WTC11 (cell line): Measurements from ENCODE around the gene EEF2. TPM values are rescaled to one million over a fixed set of nuclear protein-coding genes. Genes with fewer than 3 reads are reported as not detected.
A peak's percentile ranks its signal among the peaks of the same experiment; 100 is the strongest.

Experiments used
- CBFB ChIP-seq: sonication (generic); formaldehyde crosslinking; IDR thresholded peaks from 2 replicates; pipeline ENCODE4 v1.8.1; 2022; ENCODE audit warnings: mild to moderate bottlenecking, low read depth, missing genetic modification reagents
- ELF4 ChIP-seq: sonication (generic); formaldehyde crosslinking; IDR thresholded peaks from 2 replicates; pipeline ENCODE4 v1.8.1; 2022; ENCODE audit warnings: low read depth, mild to moderate bottlenecking, moderate library complexity, missing genetic modification reagents
- ESRRA ChIP-seq: sonication (generic); formaldehyde crosslinking; IDR thresholded peaks from 2 replicates; pipeline ENCODE4 v1.8.1; 2022; ENCODE audit warnings: mild to moderate bottlenecking, missing genetic modification reagents, borderline replicate concordance
- ETV6 ChIP-seq: sonication (generic); formaldehyde crosslinking; IDR thresholded peaks from 2 replicates; pipeline ENCODE4 v1.8.1; 2022; ENCODE audit warnings: mild to moderate bottlenecking, missing genetic modification reagents
- GTF2I ChIP-seq: fragments of 250-450 bp; sonication (Bioruptor Pico); conservative IDR thresholded peaks from 2 replicates; pipeline ENCODE4 v1.4.0; 2021; ENCODE audit warnings: mild to moderate bottlenecking
- JUN ChIP-seq: sonication (generic); formaldehyde crosslinking; IDR thresholded peaks from 2 replicates; pipeline ENCODE4 v1.8.0; 2023; ENCODE audit warnings: mild to moderate bottlenecking, missing genetic modification reagents
- MXD4 ChIP-seq: fragments of 250-450 bp; sonication (Bioruptor Pico); IDR thresholded peaks from 2 replicates; pipeline ENCODE4 v1.8.0; 2021; ENCODE audit warnings: mild to moderate bottlenecking, moderate library complexity, borderline replicate concordance
- NFYB ChIP-seq: sonication (generic); formaldehyde crosslinking; conservative IDR thresholded peaks from 2 replicates; pipeline ENCODE4 v1.8.0; 2022; ENCODE audit warnings: low read depth, missing genetic modification reagents
- OVOL2 ChIP-seq: fragments of 250-450 bp; sonication (Bioruptor Pico); IDR thresholded peaks from 2 replicates; pipeline ENCODE4 v1.9.0; 2021; ENCODE audit warnings: mild to moderate bottlenecking, borderline replicate concordance
- SMAD3 ChIP-seq: sonication (generic); formaldehyde crosslinking; IDR thresholded peaks from 2 replicates; pipeline ENCODE4 v1.8.0; 2022; ENCODE audit warnings: missing genetic modification reagents, mild to moderate bottlenecking, borderline replicate concordance
- SMAD4 ChIP-seq: sonication (generic); formaldehyde crosslinking; IDR thresholded peaks from 2 replicates; pipeline ENCODE4 v1.8.0; 2022; ENCODE audit warnings: mild to moderate bottlenecking, missing genetic modification reagents
- SOX15 ChIP-seq: fragments of 250-450 bp; sonication (Bioruptor Pico); IDR thresholded peaks from 2 replicates; pipeline ENCODE4 v1.9.0; 2021; ENCODE audit warnings: mild to moderate bottlenecking
- SP1 ChIP-seq: sonication (generic); formaldehyde crosslinking; conservative IDR thresholded peaks from 2 replicates; pipeline ENCODE4 v1.8.1; 2022; ENCODE audit warnings: missing genetic modification reagents
- TCF7 ChIP-seq: sonication (generic); formaldehyde crosslinking; IDR thresholded peaks from 2 replicates; pipeline ENCODE4 v1.8.0; 2022; ENCODE audit warnings: mild to moderate bottlenecking, low read depth, missing genetic modification reagents, moderate library complexity
- TP53 ChIP-seq: sonication (generic); formaldehyde crosslinking; IDR thresholded peaks from 2 replicates; pipeline ENCODE4 v1.8.1; 2023; ENCODE audit warnings: mild to moderate bottlenecking, missing genetic modification reagents
- ZBTB21 ChIP-seq: sonication (generic); formaldehyde crosslinking; IDR thresholded peaks from 2 replicates; pipeline ENCODE4 v1.8.1; 2023; ENCODE audit warnings: mild to moderate bottlenecking, missing genetic modification reagents, borderline replicate concordance
- ZNF121 ChIP-seq: sonication (generic); formaldehyde crosslinking; IDR thresholded peaks from 2 replicates; pipeline ENCODE4 v1.8.0; 2023; ENCODE audit warnings: missing genetic modification reagents
- ZNF138 ChIP-seq: sonication (generic); formaldehyde crosslinking; conservative IDR thresholded peaks from 2 replicates; pipeline ENCODE4 v1.8.1; 2022; ENCODE audit warnings: mild to moderate bottlenecking, moderate library complexity, missing genetic modification reagents
- ZNF396 ChIP-seq: fragments of 250-450 bp; sonication (Bioruptor Pico); IDR thresholded peaks from 2 replicates; pipeline ENCODE4 v1.8.0; 2021; ENCODE audit warnings: mild to moderate bottlenecking, moderate library complexity, borderline replicate concordance
- ZNF416 ChIP-seq: fragments of 250-450 bp; sonication (Bioruptor Pico); IDR thresholded peaks from 2 replicates; pipeline ENCODE4 v1.9.0; 2021; ENCODE audit warnings: mild to moderate bottlenecking, inconsistent platforms
- ZNF671 ChIP-seq: fragments of 250-450 bp; sonication (Bioruptor Pico); IDR thresholded peaks from 2 replicates; pipeline ENCODE4 v1.8.0; 2021; ENCODE audit warnings: mild to moderate bottlenecking
- total RNA-seq: library from RNA; stranded (reverse); gene quantifications from 3 replicates; pipeline ENCODE4 v1.2.3, GENCODE V29; 2021
- TF ChIP-seq, protein P1 (sequence below): sonication (generic); formaldehyde crosslinking; IDR thresholded peaks from 2 replicates; pipeline ENCODE4 v1.8.1; 2022; ENCODE audit warnings: low read depth, missing genetic modification reagents, borderline replicate concordance
- TF ChIP-seq, protein P2 (sequence below): sonication (generic); formaldehyde crosslinking; conservative IDR thresholded peaks from 2 replicates; pipeline ENCODE4 v1.8.1; 2023; ENCODE audit warnings: mild to moderate bottlenecking, low read depth, missing genetic modification reagents, moderate library complexity
- TF ChIP-seq, protein P3 (sequence below): sonication (generic); formaldehyde crosslinking; IDR thresholded peaks from 2 replicates; pipeline ENCODE4 v1.8.0; 2022; ENCODE audit warnings: mild to moderate bottlenecking, missing genetic modification reagents
- TF ChIP-seq, protein P4 (sequence below): sonication (generic); formaldehyde crosslinking; IDR thresholded peaks from 2 replicates; pipeline ENCODE4 v1.8.1; 2023; ENCODE audit warnings: mild to moderate bottlenecking, missing genetic modification reagents, borderline replicate concordance
- TF ChIP-seq, protein P5 (sequence below): sonication (generic); formaldehyde crosslinking; IDR thresholded peaks from 2 replicates; pipeline ENCODE4 v1.8.1; 2023; ENCODE audit warnings: mild to moderate bottlenecking, missing genetic modification reagents, moderate library complexity
- TF ChIP-seq, protein P6 (sequence below): fragments of 250-450 bp; sonication (Bioruptor Pico); IDR thresholded peaks from 2 replicates; pipeline ENCODE4 v1.9.0; 2021; ENCODE audit warnings: moderate library complexity, mild to moderate bottlenecking, inconsistent platforms, borderline replicate concordance
- TF ChIP-seq, protein P7 (sequence below): fragments of 250-450 bp; sonication (Bioruptor Pico); IDR thresholded peaks from 2 replicates; pipeline ENCODE4 v2.1.2; 2022; ENCODE audit warnings: mild to moderate bottlenecking, moderate library complexity

EEF2 gene
- total RNA-seq, 1 experiment from 2014 or later: 3,572 TPM

DNA sequence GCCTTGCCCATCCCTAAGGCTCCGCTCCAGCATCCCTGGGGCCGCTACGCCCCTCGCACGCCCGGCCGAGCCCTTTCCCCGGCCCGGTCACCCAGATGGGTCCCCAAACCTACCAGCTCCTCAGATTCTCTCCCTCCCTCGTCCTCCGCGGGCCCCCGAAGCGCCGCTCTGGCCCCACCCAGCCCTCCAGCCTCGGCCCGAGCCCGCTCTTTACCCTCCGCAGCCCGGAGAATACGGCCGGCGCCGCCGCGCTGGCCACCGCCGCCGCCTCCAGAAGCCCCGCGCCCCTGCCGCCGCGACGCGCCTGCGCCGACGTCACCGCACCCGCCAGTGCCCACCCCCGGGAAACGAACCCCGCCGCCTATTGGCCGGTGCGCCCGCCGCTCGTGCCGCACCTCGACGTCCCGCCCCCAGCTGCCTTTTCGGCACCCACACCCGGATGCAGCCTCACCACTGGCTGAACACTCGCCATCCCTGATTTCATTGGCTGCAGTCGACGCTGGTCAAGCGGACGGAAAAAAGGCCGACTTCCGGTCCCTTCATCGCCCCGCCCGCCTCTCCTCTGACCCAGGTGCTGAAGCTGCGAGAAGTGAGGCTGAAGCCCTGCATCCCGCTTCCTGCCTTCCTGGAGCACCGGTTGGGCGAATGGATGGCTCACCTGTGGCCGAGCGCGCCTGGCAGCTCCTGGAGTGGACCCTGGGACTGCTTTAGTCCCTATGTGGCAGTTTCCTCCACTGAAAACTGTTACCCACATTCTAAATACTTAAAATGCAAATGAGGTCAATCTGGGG lies 14.3 kb downstream of the EEF2 start, which contains the start of gene DAPK3 (continued):
- TF ChIP-seq, protein P1, sequence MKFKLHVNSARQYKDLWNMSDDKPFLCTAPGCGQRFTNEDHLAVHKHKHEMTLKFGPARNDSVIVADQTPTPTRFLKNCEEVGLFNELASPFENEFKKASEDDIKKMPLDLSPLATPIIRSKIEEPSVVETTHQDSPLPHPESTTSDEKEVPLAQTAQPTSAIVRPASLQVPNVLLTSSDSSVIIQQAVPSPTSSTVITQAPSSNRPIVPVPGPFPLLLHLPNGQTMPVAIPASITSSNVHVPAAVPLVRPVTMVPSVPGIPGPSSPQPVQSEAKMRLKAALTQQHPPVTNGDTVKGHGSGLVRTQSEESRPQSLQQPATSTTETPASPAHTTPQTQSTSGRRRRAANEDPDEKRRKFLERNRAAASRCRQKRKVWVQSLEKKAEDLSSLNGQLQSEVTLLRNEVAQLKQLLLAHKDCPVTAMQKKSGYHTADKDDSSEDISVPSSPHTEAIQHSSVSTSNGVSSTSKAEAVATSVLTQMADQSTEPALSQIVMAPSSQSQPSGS: no peak
- peak; percentile 94 for TF ChIP-seq SP1 (CRISPR knock-in tag)
- no peak for TF ChIP-seq ZBTB21 (CRISPR knock-in tag)
- TF ChIP-seq ELF4 (CRISPR knock-in tag): no peak
- TF ChIP-seq ESRRA (CRISPR knock-in tag): no peak
- TF ChIP-seq, protein P2, sequence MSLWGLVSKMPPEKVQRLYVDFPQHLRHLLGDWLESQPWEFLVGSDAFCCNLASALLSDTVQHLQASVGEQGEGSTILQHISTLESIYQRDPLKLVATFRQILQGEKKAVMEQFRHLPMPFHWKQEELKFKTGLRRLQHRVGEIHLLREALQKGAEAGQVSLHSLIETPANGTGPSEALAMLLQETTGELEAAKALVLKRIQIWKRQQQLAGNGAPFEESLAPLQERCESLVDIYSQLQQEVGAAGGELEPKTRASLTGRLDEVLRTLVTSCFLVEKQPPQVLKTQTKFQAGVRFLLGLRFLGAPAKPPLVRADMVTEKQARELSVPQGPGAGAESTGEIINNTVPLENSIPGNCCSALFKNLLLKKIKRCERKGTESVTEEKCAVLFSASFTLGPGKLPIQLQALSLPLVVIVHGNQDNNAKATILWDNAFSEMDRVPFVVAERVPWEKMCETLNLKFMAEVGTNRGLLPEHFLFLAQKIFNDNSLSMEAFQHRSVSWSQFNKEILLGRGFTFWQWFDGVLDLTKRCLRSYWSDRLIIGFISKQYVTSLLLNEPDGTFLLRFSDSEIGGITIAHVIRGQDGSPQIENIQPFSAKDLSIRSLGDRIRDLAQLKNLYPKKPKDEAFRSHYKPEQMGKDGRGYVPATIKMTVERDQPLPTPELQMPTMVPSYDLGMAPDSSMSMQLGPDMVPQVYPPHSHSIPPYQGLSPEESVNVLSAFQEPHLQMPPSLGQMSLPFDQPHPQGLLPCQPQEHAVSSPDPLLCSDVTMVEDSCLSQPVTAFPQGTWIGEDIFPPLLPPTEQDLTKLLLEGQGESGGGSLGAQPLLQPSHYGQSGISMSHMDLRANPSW (CRISPR knock-in tag): no peak
- TF ChIP-seq, protein P3, sequence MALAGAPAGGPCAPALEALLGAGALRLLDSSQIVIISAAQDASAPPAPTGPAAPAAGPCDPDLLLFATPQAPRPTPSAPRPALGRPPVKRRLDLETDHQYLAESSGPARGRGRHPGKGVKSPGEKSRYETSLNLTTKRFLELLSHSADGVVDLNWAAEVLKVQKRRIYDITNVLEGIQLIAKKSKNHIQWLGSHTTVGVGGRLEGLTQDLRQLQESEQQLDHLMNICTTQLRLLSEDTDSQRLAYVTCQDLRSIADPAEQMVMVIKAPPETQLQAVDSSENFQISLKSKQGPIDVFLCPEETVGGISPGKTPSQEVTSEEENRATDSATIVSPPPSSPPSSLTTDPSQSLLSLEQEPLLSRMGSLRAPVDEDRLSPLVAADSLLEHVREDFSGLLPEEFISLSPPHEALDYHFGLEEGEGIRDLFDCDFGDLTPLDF (CRISPR knock-in tag): no peak
- TF ChIP-seq SOX15 (CRISPR knock-in tag): no peak
- peak; percentile 94 for TF ChIP-seq NFYB (CRISPR knock-in tag)
- TF ChIP-seq MXD4 (CRISPR knock-in tag): no peak
- TF ChIP-seq ETV6: 0 out of 2 replicates have a peak, but pooled peaks have one; percentile 47
- TF ChIP-seq JUN (CRISPR knock-in tag): no peak
- no peak for TF ChIP-seq ZNF121
- no peak for TF ChIP-seq SMAD3
- TF ChIP-seq GTF2I (CRISPR knock-in tag): no peak
- peak; percentile 81 for TF ChIP-seq ZNF416 (CRISPR knock-in tag)
- no peak for TF ChIP-seq SMAD4
- TF ChIP-seq TCF7 (CRISPR knock-in tag): 0 out of 2 replicates have a peak, but pooled peaks have one; percentile 65
- TF ChIP-seq ZNF671 (CRISPR knock-in tag): peak; percentile 94
- TF ChIP-seq ZNF138: no peak; the same call in 1 of the 2 replicates
- TF ChIP-seq CBFB (CRISPR knock-in tag): no peak
- TF ChIP-seq, protein P4, sequence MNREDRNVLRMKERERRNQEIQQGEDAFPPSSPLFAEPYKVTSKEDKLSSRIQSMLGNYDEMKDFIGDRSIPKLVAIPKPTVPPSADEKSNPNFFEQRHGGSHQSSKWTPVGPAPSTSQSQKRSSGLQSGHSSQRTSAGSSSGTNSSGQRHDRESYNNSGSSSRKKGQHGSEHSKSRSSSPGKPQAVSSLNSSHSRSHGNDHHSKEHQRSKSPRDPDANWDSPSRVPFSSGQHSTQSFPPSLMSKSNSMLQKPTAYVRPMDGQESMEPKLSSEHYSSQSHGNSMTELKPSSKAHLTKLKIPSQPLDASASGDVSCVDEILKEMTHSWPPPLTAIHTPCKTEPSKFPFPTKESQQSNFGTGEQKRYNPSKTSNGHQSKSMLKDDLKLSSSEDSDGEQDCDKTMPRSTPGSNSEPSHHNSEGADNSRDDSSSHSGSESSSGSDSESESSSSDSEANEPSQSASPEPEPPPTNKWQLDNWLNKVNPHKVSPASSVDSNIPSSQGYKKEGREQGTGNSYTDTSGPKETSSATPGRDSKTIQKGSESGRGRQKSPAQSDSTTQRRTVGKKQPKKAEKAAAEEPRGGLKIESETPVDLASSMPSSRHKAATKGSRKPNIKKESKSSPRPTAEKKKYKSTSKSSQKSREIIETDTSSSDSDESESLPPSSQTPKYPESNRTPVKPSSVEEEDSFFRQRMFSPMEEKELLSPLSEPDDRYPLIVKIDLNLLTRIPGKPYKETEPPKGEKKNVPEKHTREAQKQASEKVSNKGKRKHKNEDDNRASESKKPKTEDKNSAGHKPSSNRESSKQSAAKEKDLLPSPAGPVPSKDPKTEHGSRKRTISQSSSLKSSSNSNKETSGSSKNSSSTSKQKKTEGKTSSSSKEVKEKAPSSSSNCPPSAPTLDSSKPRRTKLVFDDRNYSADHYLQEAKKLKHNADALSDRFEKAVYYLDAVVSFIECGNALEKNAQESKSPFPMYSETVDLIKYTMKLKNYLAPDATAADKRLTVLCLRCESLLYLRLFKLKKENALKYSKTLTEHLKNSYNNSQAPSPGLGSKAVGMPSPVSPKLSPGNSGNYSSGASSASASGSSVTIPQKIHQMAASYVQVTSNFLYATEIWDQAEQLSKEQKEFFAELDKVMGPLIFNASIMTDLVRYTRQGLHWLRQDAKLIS (CRISPR knock-in tag): no peak
- no peak for TF ChIP-seq ZNF396 (CRISPR knock-in tag)
- TF ChIP-seq, protein P5, sequence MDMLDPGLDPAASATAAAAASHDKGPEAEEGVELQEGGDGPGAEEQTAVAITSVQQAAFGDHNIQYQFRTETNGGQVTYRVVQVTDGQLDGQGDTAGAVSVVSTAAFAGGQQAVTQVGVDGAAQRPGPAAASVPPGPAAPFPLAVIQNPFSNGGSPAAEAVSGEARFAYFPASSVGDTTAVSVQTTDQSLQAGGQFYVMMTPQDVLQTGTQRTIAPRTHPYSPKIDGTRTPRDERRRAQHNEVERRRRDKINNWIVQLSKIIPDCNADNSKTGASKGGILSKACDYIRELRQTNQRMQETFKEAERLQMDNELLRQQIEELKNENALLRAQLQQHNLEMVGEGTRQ: no peak; the same call in 1 of the 2 replicates
- no peak for TF ChIP-seq TP53 (CRISPR knock-in tag)
- TF ChIP-seq, protein P6, sequence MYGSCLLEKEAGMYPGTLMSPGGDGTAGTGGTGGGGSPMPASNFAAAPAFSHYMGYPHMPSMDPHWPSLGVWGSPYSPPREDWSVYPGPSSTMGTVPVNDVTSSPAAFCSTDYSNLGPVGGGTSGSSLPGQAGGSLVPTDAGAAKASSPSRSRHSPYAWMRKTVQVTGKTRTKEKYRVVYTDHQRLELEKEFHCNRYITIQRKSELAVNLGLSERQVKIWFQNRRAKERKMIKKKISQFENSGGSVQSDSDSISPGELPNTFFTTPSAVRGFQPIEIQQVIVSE (CRISPR knock-in tag): no peak
- TF ChIP-seq OVOL2: no peak
- TF ChIP-seq, protein P7, sequence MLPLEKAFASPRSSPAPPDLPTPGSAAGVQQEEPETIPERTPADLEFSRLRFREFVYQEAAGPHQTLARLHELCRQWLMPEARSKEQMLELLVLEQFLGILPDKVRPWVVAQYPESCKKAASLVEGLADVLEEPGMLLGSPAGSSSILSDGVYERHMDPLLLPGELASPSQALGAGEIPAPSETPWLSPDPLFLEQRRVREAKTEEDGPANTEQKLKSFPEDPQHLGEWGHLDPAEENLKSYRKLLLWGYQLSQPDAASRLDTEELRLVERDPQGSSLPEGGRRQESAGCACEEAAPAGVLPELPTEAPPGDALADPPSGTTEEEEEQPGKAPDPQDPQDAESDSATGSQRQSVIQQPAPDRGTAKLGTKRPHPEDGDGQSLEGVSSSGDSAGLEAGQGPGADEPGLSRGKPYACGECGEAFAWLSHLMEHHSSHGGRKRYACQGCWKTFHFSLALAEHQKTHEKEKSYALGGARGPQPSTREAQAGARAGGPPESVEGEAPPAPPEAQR (CRISPR knock-in tag): no peak
